Pons (tissue), 1 donor: Measurements from ENCODE around the gene UGT1A3.
"Not testable (repeated sequence)": the region's sequence is repeated elsewhere in the genome, so short reads cannot be mapped to it uniquely, and the experiment has no call there.

Source experiments
- DNase-seq: peaks from one replicate; pipeline ENCODE4 v3.0.0-alpha.2; 2016; ENCODE audit warnings: low spot score

UGT1A3 gene

DNA sequence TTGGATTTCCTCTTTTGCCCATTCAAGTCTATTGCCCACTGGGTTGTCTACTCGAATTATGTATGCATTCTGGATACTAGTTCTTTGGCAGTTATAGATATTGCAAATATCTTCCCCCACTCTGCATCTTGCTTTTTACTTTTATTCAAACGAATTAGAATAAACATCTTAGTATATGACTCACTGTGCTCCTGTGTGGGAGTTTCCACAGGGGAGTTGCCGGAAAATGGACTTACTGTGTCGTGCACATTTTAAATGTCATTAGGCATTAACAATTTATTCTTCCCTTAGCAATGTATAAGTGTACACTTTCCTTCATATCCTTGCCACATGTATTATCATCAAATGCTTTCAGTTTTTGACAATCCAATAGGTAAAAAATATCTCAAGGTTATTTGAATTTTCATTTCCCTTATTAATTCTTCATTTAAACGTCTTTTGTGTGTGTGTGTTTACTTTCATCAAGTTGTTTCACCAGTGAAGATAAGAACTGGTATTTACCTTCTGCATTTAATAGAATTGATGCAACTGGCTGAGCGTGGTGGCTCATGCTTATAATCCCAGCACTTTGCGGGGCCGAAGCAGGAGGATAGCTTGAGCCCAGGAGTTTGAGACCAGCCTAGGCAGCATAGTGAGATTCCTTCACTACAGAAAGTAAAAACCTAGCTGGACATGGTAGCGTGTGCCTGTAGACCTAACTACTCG is 20.8 kb upstream of the UGT1A3 start:
- DNase-seq, result no peak

DNA sequence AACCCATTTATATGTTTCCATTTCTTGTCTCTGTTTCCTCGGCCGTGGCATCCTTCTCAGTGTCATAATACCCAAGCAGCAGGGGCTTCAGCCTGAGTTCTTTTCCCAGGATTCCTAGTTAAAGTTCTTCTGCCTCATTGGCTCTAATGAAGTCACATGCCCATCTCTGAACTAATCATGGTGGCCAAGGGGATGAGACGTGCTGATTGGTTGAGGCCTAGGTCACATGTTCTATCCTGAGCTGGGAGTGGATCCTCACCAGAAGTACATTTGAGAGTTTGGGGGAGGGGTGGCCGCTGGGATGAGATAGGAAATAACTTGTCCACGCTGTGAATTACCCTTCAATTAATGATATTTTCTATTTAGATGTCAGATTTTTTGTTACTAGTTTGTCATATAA is 19.9 kb upstream of the UGT1A3 start:
- DNase-seq, result no peak

DNA sequence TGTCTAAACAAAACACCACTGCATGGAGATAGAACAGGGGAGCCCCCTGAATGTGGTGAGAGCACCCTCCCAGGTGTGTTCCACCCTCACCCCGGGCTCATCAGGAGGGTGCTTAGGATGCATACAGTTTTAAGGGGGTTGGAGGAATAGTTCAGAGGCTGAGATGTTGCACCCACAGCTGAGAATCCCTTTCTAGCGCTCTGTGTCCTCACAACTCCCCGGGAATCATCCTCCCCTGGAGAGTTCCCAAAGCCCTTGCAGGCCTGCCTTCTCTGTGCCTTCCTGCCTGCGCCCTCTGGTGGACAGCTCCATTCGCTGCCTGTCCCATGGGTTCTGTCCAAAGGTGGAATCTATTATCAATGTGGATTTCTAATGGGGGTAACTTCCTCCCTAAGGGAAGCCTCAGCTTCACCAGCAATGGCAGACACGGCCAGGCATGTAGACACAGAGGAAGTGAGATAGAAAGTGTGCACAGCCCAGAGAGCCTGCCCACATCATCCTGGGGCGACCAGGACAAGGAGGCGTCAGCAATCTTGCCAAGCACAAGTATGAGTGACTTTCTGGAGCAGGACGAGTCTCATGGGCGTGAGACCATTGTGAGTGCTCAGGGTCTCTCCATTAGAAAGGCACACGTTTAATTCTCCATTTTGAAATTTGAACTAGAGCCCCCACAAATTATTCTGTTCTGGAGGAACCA is 17.4 kb upstream of the UGT1A3 start:
- peak; percentile 66 for DNase-seq

DNA sequence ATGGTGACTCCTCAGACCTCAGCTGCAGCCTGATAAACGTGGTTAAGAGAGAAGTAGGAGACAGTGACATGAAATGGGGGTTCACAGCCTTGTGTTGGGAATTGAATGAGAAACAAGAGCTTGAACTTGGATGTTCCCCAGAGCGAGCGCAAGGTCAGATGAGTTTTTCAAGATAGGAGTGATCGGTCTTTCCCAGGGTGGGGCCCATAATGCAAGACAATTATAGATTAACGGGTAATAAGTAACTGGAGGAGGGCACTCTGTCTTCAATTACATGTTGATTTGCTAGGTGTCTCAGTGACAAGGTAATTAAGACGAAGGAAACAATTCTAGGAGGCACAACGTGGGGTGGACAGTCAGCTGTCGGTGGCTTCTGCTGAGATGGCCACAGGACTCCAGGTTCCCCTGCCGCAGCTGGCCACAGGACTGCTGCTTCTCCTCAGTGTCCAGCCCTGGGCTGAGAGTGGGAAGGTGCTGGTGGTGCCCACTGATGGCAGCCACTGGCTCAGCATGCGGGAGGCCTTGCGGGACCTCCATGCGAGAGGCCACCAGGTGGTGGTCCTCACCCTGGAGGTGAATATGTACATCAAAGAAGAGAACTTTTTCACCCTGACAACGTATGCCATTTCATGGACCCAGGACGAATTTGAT is 16.1 kb upstream of the UGT1A3 start, which contains the start of gene UGT1A5:
TSS of gene UGT1A5 (plus strand) at position 297 of the 651 bp plus-strand sequence. CDS start at position 382, 85 bp downstream.
- no peak for DNase-seq

DNA sequence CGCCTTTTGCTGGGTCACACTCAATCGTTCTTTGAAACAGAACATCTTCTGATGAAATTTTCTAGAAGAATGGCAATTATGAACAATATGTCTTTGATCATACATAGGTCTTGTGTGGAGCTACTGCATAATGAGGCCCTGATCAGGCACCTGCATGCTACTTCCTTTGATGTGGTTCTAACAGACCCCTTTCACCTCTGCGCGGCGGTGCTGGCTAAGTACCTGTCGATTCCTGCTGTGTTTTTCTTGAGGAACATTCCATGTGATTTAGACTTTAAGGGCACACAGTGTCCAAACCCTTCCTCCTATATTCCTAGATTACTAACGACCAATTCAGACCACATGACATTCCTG is 15.6 kb upstream of the UGT1A3 start:
- DNase-seq, result no peak

DNA sequence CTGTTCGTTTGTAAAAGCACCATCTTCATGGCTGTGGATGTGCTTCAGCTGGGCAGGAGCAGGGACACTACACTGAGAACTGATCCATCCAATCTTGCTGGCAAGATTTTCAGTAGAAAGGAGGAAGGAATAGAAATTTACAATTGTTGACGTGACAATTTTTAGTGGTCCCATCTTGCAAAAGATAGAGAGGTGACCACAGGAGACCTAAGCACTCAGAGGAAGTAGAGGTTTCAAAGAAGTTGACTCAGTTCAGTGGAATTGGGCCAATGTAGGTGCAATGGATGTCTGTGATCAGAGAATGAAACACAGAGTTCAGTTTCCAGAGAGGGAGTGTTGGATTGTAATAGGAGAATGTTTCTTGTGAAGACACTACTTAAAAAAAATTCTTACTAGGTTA is 14.7 kb upstream of the UGT1A3 start:
- DNase-seq, result no peak

DNA sequence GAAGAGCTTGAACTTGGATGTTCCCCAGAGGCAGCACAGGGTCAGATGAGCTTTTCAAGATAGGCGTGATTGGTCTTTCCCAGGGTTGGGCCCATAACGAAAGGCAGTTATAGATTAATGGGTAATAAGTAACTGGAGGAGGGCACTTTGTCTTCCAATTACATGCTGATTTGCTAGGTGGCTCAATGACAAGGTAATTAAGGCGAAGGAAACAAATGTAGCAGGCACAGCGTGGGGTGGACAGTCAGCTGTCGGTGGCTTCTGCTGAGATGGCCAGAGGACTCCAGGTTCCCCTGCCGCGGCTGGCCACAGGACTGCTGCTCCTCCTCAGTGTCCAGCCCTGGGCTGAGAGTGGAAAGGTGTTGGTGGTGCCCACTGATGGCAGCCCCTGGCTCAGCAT is 10.3 kb upstream of the UGT1A3 start, which contains the start of gene UGT1A4:
TSS of gene UGT1A4 (plus strand) at position 185 of the 400 bp plus-strand sequence. CDS start at position 270, 85 bp downstream.
- DNase-seq, result no peak

DNA sequence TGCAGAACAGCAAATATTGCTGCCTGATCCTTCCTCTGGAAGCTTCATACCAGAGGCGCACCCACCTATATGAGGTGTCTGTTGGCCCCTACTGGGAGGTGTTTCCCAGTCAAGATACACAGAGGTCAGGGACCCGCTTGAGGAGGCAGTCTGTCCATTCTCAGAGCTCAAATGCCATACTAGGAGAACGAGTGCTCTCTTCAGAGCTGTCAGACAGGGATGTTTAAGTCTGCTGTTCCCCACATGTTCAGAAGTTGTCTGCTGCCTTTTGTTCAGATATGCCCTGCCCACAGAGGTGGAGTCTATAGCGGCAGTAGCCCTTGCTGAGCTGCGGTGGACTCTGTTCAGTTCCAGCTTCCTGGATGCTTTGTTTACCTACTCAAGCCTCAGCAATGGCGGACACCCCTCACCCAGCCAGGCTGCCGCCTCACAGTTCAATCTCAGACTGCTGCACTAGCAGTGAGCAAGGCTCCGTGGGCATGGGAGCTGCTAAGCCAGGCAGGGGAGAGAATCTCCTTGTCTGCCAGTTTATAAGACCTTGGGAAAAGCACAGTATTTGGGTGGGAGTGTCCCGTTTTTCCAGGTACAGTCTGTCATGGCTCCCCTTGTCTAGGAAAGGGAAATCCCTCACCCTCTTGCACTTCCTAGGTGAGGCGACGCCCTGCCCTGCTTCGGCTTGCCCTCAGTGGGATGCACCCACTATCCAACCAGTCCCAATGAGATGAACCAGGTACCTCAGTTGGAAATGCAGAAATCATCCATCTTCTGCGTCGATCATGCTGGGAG is 8.2 kb downstream of the UGT1A3 start:
- DNase-seq, result not testable (repeated sequence)

DNA sequence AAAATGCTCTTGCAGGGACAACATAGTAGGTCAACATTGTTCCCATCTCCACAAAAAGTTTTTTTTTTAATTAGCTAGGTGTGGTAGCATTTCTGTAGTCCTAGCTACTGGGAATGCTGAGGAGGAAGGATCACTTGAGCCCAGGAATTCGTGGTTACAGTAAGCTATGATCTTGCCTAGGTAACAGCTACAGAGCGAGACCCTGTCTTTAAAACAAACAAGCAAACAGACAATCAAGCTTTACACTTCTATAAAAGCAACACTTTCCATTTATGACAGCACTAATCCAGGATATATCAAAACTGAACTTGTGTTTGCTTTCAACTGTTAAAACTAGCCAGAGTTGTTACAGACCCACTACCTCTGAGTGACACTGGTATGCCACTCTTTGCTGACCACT is 12.0 kb downstream of the UGT1A3 start:
- no peak for DNase-seq

DNA sequence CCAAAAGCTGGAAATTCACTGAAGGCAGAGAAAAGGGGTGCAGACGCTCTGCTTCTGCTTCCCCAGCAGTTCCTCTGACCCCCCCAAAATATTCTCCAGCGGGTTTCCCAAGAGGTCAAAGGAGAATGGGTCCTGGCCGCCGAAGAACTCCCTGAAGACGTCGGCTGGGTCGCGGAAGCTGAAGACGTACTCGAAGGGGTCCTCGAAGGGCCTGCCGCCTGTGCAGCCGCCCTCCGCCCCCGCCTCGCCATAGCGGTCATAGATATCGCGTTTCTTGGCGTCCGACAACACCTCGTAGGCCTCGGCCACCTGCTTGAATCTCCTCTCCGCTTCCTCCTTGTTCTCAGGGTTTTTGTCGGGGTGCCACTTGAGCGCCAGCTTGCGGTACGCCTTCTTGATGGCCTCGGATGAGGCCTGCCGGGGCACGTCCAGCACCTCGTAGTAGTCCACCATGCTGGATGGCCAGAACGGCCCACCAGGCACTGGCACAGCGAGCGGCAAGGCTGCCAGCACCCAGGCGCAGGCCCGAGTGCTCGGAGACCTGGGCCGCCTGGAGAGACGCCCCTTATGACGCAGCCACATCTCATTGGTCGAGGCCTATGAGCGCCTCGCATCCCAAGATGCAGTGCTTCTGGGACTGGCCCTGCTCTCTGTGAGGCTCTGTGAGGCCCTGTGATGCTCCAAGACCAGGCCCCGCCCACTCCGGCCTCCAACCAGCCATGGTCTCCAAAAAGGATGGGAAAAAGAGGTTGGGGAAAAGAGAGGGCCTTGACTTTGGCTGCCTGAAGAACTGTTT is 14.8 kb downstream of the UGT1A3 start:
- DNase-seq, result no peak

DNA sequence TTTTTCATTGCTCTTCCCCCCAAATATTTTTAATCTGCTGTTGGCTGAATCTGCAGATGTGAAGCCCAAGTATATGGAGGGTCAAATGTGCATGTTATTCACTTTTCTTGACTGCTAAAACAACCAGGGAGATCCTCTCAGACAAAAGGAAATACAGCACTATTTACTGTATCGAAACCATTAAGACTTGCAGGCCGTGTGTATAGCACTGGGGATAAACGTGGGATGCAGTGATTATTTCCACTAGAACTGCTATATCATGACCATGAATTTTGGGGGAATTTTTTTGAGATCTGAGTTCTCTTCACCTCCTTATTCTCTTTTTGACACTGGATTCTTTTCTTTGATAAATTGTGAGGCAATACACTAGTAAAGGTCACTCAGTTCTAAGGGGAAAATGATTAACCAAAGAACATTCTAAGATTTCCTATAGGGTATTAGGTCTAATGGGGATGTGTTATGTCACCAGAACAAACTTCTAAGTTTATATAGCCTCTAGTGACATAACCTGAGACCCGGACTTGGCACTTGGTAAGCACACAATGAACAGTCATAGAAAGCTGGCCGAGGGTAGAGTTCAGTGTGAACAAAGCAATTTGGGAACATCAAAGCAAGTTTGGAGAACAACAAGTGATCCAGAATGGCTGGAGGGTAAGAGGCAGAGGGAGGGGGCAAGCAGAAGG is 16.4 kb downstream of the UGT1A3 start:
- no peak for DNase-seq

DNA sequence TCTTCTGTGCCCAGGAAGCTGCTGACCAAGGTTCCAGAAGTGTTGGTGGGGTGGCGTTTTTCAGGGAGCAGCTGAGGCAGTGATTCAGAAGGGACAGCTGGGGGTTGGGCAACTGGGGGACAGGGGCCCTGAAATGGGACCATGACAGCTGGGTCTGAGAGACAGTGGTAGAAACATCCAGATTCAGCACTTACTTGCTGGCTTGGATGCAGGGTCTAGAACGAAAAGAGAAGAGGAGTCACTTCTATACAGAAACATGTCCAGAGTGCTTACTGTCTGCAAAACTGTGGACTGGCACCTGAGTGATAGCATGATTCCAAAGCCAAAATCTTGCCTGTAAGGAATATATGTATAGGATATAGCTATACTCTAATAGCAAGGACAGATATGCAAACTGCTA is 17.0 kb downstream of the UGT1A3 start:
- DNase-seq, result not testable (repeated sequence)

DNA sequence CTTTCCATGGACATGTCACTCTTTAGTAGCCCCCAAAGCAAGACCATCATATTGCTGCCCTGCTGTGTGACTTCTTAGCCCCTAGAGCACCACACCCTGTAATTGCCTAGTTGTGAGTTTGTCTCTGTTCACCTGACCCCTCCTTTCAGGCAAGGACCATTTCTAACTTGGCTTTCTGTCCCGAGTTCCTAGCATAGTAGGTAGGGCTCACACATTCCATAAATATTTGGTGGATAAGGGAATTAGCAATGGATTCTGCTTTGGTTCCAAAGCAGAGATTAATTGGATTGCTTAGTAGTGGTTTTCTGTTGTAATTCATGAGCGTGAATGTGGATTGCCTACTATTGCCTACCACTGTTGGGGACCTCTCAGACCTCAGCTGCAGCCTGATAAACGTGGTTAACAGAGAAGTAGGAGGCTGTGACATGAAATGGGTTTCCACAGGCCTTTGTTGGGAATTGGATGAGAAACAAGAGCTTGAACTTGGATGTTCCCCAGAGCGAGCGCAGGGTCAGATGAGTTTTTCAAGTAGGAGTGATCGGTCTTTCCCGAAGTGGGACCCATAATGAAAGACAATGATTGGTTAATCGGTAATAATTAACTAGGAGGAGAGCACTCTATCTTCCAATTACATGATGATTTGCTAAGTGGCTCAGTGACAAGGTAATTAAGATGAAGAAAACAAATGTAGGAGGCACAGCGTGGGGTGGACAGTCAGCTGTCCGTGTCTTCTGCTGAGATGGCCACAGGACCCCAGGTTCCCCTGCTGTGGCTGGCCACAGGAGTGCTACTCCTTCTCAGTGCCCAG is 17.8 kb downstream of the UGT1A3 start:
- DNase-seq, result no peak

DNA sequence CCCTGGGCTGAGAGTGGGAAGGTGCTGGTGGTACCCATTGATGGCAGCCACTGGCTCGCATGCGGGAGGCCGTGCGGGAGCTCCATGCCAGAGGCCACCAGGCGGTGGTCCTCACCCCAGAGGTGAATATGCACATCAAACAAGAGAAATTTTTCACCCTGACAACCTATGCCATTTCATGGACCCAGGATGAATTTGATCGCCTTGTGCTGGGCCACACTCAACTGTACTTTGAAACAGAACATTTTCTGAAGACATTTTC is 18.4 kb downstream of the UGT1A3 start:
- DNase-seq, result no peak

DNA sequence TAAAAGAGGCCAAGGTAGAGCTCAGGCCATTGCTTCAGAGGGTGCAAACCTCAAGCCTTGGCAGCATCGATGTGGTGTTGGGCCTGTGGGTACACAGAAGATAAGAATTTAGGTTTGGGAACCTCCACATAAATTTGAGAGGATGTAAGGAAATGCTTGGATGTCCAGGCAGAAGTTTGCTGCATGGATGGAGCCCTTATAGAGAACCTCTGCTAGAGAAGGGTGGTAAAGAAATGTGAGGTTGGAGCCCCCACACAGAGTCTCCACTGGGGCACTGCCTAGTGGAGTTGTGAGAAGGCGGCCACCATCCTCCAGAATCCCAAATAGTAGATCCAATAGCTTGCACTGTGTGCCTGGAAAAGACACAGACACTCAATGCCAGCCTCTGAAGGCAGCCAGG is 21.8 kb downstream of the UGT1A3 start:
- DNase-seq, result not testable (repeated sequence)

DNA sequence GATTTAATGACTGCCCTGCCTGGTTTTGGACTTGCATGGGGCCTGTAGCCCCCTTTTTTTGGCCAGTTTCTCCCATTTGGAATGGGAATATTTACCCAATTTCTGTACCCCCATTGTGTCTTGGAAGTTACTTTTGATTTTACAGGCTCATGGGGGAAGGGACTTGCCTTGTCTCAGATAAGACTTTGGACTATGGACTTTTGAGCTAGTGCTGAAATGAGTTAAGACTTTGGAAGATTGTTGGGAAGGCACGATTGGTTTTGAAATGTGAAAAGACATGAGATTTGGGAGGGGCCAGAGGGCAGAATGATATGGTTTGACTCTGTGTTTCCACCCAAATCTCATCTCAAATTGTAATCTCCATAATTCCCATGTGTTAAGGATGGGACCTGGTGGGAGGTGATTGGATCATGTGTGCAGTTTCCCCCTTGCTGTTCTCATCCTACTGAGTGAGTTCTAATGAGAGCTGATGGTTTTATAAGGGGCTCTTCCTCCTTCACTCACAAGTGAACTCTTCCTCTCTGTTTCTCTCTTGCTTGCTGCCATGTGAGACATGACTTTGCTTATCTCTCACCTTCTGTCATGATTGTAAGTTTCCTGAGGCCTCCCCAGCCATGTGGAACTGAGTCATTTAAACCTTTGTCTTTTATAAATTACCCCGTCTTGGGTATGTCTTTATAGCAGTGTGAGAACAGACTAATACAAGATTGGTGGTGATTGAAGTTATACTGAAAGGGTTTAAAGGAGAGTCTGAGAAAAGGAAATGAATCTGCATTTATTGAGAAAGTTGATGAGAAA is 22.6 kb downstream of the UGT1A3 start:
- DNase-seq, result not testable (repeated sequence)

DNA sequence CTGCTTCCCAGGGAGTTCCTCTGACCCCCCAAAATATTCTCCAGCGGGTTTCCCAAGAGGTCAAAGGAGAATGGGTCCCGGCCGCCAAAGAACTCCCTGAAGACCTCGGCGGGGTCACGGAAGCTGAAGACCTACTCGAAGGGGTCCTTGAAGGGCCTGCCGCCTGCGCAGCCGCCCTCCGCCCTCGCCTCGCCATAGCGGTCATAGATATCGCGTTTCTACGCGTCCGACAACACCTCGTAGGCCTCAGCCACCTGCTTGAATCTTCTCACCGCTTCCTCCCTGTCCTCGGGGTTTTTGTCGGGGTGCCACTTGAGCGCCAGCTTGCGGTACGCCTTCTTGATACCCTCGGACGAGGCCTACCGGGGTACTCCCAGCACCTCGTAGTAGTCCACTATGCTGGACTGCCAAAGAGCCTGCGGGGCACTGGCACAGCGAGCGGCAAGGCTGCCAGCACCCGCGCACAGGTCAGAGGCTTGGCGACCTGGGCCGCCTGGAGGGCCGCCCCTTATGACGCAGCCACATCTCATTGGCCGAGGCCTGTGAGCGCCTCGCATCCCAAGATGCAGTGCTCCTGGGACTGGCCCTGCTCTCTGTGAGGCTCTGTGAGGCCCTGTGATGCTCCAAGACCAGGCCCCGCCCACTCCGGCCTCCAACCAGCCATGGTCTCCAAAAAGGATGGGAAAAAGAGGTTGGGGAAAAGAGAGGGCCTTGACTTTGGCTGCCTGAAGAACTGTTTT is 26.2 kb downstream of the UGT1A3 start:
- DNase-seq, result no peak

DNA sequence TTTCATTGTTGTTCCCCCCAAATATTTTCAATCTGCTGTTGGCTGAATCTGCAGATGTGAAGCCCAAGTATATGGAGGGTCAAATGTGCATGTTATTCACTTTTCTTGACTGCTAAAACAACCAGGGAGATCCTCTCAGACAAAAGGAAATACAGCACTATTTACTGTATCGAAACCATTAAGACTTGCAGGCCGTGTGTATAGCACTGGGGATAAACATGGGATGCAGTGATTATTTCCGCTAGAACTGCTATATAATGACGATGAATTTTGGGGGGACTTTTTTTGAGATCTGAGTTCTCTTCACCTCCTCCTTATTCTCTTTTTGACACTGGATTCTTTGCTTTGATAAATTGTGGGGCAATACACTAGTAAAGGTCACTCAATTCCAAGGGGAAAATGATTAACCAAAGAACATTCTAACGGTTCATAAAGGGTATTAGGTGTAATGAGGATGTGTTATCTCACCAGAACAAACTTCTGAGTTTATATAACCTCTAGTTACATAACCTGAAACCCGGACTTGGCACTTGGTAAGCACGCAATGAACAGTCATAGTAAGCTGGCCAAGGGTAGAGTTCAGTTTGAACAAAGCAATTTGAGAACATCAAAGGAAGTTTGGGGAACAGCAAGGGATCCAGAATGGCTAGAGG is 27.7 kb downstream of the UGT1A3 start:
- no peak for DNase-seq
